HG03280 (cell line): ENCODE data around the gene RBFOX1.

ENCODE experiments used
- ATAC-seq: cut with Tn5 transposase; IDR thresholded peaks from one replicate; pipeline ENCODE4 v1.9.1; 2021; ENCODE audit warnings: mild to moderate bottlenecking, moderate library complexity; ENCODE audit not compliant: unreplicated experiment

RBFOX1 gene

GRCh38 chr16:7372095-7372494, 39.5 kb downstream of the RBFOX1 start:
- no peak for ATAC-seq

- ATAC-seq, result no peak
Observed at GRCh38 chr16:7373776-7374175, 41.1 kb downstream of the RBFOX1 start.

GRCh38 chr16:7374614-7375174, 42.0 kb downstream of the RBFOX1 start:
- ATAC-seq, result no peak

GRCh38 chr16:7376227-7376626, 43.6 kb downstream of the RBFOX1 start:
- no peak for ATAC-seq

- no peak for ATAC-seq
Observed at GRCh38 chr16:7377231-7377630, 44.6 kb downstream of the RBFOX1 start.

DNA sequence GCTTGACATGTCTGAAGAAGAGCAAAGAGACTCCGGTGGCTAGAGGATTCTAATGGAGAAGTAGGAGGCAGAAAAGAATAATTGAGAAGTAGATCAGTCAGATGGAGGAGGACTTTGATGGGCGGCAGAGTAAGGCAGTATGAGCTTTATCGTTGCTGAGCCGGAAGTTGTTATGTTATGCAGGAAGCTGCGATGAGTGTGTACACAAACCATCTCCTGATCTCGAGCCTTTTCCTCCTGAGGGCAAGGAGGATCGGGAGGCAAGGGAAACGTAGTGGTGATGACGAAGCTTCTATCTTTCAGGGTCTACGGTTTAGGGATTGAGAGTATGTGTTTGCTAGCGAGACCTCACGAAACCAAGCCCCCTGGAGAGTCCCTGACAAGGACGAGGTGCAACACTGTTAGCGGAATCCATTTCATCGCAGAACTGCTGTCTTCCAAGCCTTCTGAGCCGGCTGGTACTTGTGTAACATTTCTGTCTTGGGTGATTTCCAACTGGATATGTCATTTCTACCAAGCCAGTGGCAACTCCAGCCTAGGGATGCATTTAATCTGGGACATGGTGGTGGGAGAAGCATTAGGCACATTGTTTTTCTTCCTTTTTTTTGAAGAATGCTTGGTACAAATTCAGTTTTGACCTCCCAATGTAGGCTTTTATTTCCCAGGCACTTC, 45.5 kb downstream of the RBFOX1 start:
- no peak for ATAC-seq

GRCh38 chr16:7380441-7380840, 47.8 kb downstream of the RBFOX1 start:
- ATAC-seq, result no peak

DNA sequence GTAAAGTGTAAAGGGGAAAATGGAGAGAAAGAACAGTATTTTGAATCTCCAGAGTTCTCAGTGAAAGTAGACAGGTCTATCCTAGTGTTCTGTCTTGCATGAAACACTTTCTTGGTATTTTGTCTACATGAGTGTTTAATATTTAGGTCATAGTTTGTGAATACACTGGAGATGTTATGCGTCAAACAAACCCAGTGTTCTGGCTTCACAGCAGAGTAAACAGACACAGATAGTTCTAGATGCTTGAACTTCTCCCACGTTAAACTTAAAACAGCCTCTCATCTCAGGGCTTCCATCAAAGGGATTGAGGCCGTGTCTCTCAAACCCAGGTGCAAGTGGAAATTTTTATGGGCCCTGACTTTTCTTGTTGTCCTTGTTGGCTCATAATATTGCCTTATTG, 48.3 kb downstream of the RBFOX1 start:
- ATAC-seq, result no peak

- ATAC-seq, result no peak
Observed at GRCh38 chr16:7381671-7382070, 49.0 kb downstream of the RBFOX1 start.

- no peak for ATAC-seq
Observed at GRCh38 chr16:7382521-7382920, 49.9 kb downstream of the RBFOX1 start.

DNA sequence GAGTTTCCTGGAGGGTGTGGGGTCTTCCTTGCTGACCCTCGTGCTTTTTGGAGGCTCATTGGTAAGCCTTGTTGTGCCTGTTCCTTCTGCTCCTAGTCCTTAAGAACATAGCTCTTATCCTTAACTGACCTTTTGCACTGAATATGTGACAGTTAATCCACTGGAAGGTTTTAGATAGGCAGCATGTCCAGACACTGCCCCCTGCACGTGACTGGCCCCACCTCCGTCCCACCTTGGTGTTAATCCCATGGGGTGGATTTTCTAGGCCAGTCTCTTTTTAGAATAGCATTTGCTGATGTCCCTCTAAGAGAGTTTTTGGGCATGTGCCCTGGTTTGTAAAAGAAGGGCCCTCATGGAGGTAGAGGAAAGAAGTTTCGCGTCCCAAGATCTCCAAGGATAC, 58.3 kb downstream of the RBFOX1 start:
- ATAC-seq, result no peak

GRCh38 chr16:7391694-7392093, 59.0 kb downstream of the RBFOX1 start:
- no peak for ATAC-seq

DNA sequence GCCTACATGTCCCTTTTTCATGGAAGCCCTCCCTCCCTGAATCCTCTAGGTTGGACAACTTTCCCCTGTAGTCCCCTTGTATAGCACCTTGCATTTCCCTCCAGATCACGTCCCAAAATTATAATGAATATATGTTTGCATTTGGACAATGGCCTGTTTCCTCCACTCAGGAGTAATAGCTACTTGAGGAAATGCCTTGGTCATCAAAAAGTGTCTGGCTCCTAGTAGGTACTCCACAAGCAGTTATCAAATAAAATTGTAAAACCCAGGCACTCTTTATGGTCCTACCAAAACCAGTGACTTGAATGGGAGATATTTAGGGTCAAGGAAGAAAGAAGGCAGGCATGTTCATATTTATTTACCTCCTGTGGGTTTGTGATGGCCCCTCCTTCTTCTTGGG, 59.6 kb downstream of the RBFOX1 start:
- no peak for ATAC-seq

DNA sequence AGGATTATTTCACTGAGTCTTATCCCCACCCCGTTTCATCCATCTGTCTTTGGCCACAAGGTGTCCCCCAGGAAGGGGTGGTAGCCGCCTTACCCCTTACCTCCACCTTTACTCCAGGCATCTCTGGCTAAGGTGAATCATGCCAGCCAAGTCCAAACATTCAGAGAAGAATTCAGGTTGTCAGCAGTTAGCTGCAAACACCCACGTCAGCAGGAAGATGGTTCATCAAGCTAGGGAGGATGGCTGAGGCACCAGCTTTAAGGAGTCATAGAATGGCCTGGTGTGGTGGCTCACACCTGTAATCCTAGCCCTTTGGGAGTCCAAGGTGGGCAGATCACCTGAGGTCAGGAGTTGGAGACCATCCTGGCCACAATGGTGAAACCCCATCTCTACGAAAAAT, 61.0 kb downstream of the RBFOX1 start:
- no peak for ATAC-seq

- ATAC-seq, result no peak
Observed at GRCh38 chr16:7394720-7395336, 62.2 kb downstream of the RBFOX1 start.

GRCh38 chr16:7397901-7398300, 65.3 kb downstream of the RBFOX1 start:
- ATAC-seq, result no peak

DNA sequence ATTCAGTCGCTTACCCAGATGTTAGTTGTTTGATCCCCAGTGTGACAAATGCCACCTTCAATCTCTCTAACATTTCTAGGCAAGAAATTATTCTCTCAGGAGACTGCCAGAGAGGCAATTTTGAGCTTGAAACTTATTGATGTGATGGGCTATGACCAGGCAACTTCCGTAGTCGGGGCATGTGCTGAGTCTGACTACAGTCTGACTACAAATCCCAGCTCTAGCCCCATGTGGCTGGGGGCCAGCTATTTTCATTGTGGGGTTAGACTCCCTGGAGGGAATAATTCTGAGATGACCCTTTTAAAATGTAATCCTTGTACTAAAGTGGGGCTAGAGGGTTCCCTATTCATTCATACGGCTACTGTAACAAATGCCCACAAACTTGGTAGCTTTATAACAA, 65.9 kb downstream of the RBFOX1 start:
- no peak for ATAC-seq

- ATAC-seq, result no peak
Observed at GRCh38 chr16:7399296-7399695, 66.7 kb downstream of the RBFOX1 start.

- ATAC-seq, result no peak
Observed at GRCh38 chr16:7400117-7400890, 67.7 kb downstream of the RBFOX1 start.

DNA sequence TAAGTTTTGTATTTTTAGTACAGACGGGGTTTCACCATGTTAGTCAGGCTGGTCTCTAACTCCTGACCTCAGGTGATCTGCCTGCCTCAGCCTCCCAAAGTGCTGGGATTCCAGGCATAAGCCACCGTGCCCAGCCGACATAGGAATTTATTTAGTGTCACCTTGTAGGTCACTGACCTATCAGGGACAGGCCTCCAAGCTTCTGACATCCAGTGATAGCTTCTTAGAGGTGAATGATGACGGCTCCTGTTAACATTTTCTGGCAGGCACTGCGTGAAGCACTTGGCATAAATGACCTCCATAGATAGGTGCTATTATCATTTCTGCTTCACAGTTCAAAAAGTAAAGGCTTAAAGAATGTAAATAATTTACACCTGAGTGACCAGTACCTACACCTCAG, 71.6 kb downstream of the RBFOX1 start:
- no peak for ATAC-seq

DNA sequence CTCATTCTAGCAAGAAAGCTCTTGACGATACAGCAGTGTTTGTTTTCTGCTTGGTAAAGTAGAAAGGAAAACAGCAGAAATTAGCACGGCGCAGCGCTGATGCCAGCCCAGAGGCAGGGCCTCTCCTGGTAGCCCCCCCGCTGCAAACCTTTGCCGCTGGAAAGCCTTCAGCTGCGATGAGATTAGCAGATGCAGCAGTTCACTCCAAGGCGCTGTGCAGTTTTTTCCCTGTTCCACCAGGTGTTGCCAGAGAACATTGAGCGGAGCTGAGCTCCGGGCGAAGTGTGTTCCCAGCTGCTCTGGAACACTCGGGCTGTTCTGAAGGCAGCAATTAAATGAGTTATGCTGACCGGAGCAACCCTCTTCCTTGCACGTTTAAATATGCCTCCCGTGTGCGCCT, 72.5 kb downstream of the RBFOX1 start:
- ATAC-seq, result no peak
